Measurements from ENCODE around the gene HK2.

HK2 gene

DNA sequence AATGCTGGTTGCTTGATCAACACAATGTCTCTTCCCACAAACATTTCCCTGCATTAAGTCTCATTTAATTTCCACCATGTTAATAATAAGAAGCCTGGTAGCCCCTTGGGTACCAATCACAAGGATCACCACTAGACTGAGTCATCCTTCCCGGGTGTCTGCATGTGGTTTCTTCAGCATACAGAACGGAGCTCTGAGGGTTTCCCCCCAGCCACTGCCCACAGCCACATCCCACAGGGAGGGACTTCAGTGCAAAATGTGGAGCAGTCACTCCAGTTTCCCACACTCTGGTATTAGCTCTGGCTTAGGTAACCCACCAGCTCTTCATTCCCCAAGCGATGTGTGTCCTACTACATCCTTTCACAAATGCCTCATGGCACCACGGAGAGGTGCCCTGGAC, 81.8 kb downstream of the HK2 start:
- H2AFZ ChIP-seq (ENCODE audit: low read length): no peak overlapping the region
- no peaks in the 10 kb centered on the region for H3K4me1 ChIP-seq (ENCODE audit: insufficient read depth, low read length, severe bottlenecking)
- H3K4me2 ChIP-seq (ENCODE audit: low read length): no peak overlapping the region

DNA sequence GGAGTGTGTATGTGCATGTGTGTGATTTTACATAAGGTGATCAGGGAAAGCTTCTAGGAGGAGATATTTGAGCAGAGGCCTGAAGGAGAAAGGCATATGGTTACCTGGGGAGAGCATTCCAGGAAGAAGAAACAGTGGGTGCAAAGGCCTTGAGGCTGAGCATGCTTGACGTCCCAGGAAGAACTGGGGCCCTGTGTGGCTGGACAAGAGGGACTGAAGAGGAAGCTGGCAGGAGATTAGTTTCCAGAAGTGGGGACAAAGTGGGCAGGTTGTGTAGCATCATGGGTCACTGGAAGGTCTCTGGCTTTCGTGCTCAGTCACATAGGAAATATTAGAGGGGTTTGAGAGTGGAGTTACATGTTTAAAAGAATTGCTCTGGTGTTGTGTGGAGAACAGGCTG, 82.5 kb downstream of the HK2 start:
- Histone ChIP-seq H4K20me1 (ENCODE audit: insufficient read depth, low read length) (no peaks in the 10 kb centered on the region), H3F3A (ENCODE audit: insufficient read depth, low read length) (no peaks in the 10 kb centered on the region), H3K36me3 (ENCODE audit: insufficient read depth, low read length) (no peaks in the 10 kb centered on the region), H3K9ac (ENCODE audit: low read length) (no peak overlapping the region), H3K4me3 (ENCODE audit: low read depth, low read length, poor library complexity, severe bottlenecking) (no peak overlapping the region), H3K79me2 (ENCODE audit: insufficient read depth, low read length) (no peaks in the 10 kb centered on the region), H3K9me2 (ENCODE audit: low read depth, low read length) (no peaks in the 10 kb centered on the region), H3K27ac (ENCODE audit: low read depth, low read length, poor library complexity, severe bottlenecking) (no peak overlapping the region), H3K9me3 (ENCODE audit: low read length) (no peaks in the 10 kb centered on the region), H3K4me2 (ENCODE audit: low read length) (no peak overlapping the region), H3K4me1 (ENCODE audit: insufficient read depth, low read length, severe bottlenecking) (no peaks in the 10 kb centered on the region), H3K27me3 (ENCODE audit: insufficient read depth, low read length) (no peaks in the 10 kb centered on the region), H2AFZ (ENCODE audit: low read length) (no peak overlapping the region)
- TF ChIP-seq, protein P1, sequence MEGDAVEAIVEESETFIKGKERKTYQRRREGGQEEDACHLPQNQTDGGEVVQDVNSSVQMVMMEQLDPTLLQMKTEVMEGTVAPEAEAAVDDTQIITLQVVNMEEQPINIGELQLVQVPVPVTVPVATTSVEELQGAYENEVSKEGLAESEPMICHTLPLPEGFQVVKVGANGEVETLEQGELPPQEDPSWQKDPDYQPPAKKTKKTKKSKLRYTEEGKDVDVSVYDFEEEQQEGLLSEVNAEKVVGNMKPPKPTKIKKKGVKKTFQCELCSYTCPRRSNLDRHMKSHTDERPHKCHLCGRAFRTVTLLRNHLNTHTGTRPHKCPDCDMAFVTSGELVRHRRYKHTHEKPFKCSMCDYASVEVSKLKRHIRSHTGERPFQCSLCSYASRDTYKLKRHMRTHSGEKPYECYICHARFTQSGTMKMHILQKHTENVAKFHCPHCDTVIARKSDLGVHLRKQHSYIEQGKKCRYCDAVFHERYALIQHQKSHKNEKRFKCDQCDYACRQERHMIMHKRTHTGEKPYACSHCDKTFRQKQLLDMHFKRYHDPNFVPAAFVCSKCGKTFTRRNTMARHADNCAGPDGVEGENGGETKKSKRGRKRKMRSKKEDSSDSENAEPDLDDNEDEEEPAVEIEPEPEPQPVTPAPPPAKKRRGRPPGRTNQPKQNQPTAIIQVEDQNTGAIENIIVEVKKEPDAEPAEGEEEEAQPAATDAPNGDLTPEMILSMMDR (IDR thresholded peaks at IDR 0.05; ENCODE audit: low read length): no peak
- TF ChIP-seq EZH2 (IDR thresholded peaks at IDR 0.05; ENCODE audit: borderline replicate concordance, low read length): no peak

More for the DNA sequence above, 81.8 kb downstream of the HK2 start:
- Histone ChIP-seq H3K9me3 (ENCODE audit: low read length) (no peaks in the 10 kb centered on the region), H3K27me3 (ENCODE audit: insufficient read depth, low read length) (no peaks in the 10 kb centered on the region), H3K9me2 (ENCODE audit: low read depth, low read length) (no peaks in the 10 kb centered on the region), H3K4me3 (ENCODE audit: low read depth, low read length, poor library complexity, severe bottlenecking) (no peak overlapping the region), H3K27ac (ENCODE audit: low read depth, low read length, poor library complexity, severe bottlenecking) (no peak overlapping the region), H4K20me1 (ENCODE audit: insufficient read depth, low read length) (no peaks in the 10 kb centered on the region), H3K36me3 (ENCODE audit: insufficient read depth, low read length) (no peaks in the 10 kb centered on the region), H3F3A (ENCODE audit: insufficient read depth, low read length) (no peaks in the 10 kb centered on the region), H3K79me2 (ENCODE audit: insufficient read depth, low read length) (no peaks in the 10 kb centered on the region), H3K9ac (ENCODE audit: low read length) (no peak overlapping the region)
- TF ChIP-seq, protein P1 (IDR thresholded peaks at IDR 0.05; ENCODE audit: low read length): no peak
- TF ChIP-seq EZH2 (IDR thresholded peaks at IDR 0.05; ENCODE audit: borderline replicate concordance, low read length): no peak

DNA sequence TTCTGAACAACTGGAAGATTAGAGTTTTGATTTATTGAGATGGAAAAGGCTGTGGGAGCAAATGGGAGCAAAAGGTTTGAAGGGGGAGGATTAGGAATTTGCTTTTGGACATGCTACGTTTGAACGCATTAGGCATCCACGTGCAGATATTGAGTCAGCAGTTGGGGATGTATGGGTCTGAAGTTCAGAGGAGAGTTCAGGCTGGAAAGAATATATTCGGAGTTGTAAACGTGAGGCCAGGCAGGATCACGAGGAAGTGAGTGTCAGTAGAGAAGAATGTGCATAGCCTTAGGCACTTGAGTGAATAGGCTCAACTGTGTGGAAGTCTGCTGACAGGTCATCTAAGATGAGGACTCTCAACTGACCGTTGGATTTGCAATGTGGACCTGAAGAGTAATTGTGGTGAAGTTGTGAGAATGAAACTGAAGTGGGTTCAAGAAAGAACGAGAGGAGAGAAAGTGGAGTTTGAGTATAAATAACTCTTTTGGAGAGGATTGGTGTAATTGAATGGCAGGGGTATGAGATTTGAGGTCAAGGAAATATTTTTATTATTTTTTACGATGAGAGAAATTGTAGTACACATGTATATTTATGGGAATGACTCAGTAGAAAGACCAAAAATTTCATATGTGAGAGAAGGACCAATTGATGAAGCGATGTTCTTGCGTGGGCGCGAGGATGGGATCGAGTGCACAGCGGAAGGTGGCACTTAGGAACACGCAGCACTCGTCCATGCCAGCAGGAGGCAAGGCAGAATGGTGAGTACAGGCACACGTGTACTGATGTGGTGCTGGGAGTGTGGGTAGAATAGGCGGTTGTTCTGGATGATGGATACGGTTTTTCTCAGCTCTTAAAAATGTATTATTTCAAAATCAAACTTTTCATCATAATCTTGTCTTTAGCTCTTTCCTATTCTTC, 84.0 kb downstream of the HK2 start:
- no peaks in the 10 kb centered on the region for H3K79me2 ChIP-seq (ENCODE audit: insufficient read depth, low read length)
- H3K9ac ChIP-seq (ENCODE audit: low read length): no peak overlapping the region
- H3K27me3 ChIP-seq (ENCODE audit: insufficient read depth, low read length): no peaks in the 10 kb centered on the region
- H3K36me3 ChIP-seq (ENCODE audit: insufficient read depth, low read length): no peaks in the 10 kb centered on the region
- no peaks in the 10 kb centered on the region for H3K4me1 ChIP-seq (ENCODE audit: insufficient read depth, low read length, severe bottlenecking)
- no peaks in the 10 kb centered on the region for H4K20me1 ChIP-seq (ENCODE audit: insufficient read depth, low read length)
- no peaks in the 10 kb centered on the region for H3K9me3 ChIP-seq (ENCODE audit: low read length)
- H3K27ac ChIP-seq (ENCODE audit: low read depth, low read length, poor library complexity, severe bottlenecking): no peak overlapping the region
- TF ChIP-seq, protein P1 (IDR thresholded peaks at IDR 0.05; ENCODE audit: low read length): no peak
- TF ChIP-seq EZH2 (IDR thresholded peaks at IDR 0.05; ENCODE audit: borderline replicate concordance, low read length): no peak
- H3K4me2 ChIP-seq (ENCODE audit: low read length): no peak overlapping the region
- H3K4me3 ChIP-seq (ENCODE audit: low read depth, low read length, poor library complexity, severe bottlenecking): no peak overlapping the region
- no peaks in the 10 kb centered on the region for H3F3A ChIP-seq (ENCODE audit: insufficient read depth, low read length)
- H3K9me2 ChIP-seq (ENCODE audit: low read depth, low read length): no peaks in the 10 kb centered on the region
- no peak overlapping the region for H2AFZ ChIP-seq (ENCODE audit: low read length)
